Activated T-cell treated with anti-CD3 and anti-CD28 coated beads for 1 hour (primary cell): Measurements from ENCODE around the gene MANEA.
"Not testable (repeated sequence)": the region's sequence is repeated elsewhere in the genome, so short reads cannot be mapped to it uniquely, and the experiment has no call there.

Experiments used
- DNase-seq: peaks from one replicate; pipeline ENCODE4 v3.0.0-alpha.2; 2020; ENCODE audit warnings: low read depth

The MANEA gene

GRCh38 chr6:95577304-95578105 lies at the start of gene MANEA:
TSS of gene MANEA (plus strand) at chr6:95577535. CDS start at chr6:95586440, 8,905 bp downstream.
- DNase-seq: peak; percentile 75

GRCh38 chr6:95529762-95530161 lies 47.6 kb upstream of the MANEA start:
- no peak for DNase-seq

GRCh38 chr6:95530176-95530819 lies 47.0 kb upstream of the MANEA start:
- no peak for DNase-seq

GRCh38 chr6:95543798-95544197 lies 33.5 kb upstream of the MANEA start:
- DNase-seq: no peak

- no peak for DNase-seq
These were observed 32.7 kb upstream of the MANEA start for GRCh38 chr6:95544517-95545225.

GRCh38 chr6:95545226-95545625 lies 32.1 kb upstream of the MANEA start:
- DNase-seq: no peak

GRCh38 chr6:95545686-95546085 lies 31.6 kb upstream of the MANEA start:
- no peak for DNase-seq

GRCh38 chr6:95546148-95546547 lies 31.2 kb upstream of the MANEA start:
- DNase-seq: no peak

GRCh38 chr6:95547043-95547442 lies 30.3 kb upstream of the MANEA start:
- no peak for DNase-seq

- DNase-seq: no peak
These were observed 29.0 kb upstream of the MANEA start for GRCh38 chr6:95548188-95548786.

GRCh38 chr6:95551678-95552324 lies 25.5 kb upstream of the MANEA start:
- DNase-seq: no peak

GRCh38 chr6:95553880-95554279 lies 23.5 kb upstream of the MANEA start:
- no peak for DNase-seq

- not testable (repeated sequence) for DNase-seq
These were observed 16.4 kb upstream of the MANEA start for GRCh38 chr6:95560956-95561355.

GRCh38 chr6:95569560-95569959 lies 7.8 kb upstream of the MANEA start:
- DNase-seq: no peak

- DNase-seq: no peak
These were observed 5.2 kb upstream of the MANEA start for GRCh38 chr6:95572098-95572497.

GRCh38 chr6:95574811-95575210 lies 2.5 kb upstream of the MANEA start:
- DNase-seq: no peak

GRCh38 chr6:95576218-95576997 lies 927 bp upstream of the MANEA start:
- DNase-seq: no peak

GRCh38 chr6:95576998-95577303 lies 384 bp upstream of the MANEA start:
- no peak for DNase-seq

GRCh38 chr6:95578106-95578410 lies 723 bp downstream of the MANEA start:
- DNase-seq: no peak

- DNase-seq: no peak
These were observed 3.7 kb downstream of the MANEA start for GRCh38 chr6:95581073-95581472.

GRCh38 chr6:95584226-95584625 lies 6.9 kb downstream of the MANEA start:
- DNase-seq: not testable (repeated sequence)

GRCh38 chr6:95587989-95588388 lies 10.7 kb downstream of the MANEA start:
- no peak for DNase-seq
